Neural cell (in vitro differentiated cells): ENCODE measurements around the gene ARHGAP45.

Source experiments
- EP300 ChIP-seq: fragments of 450-650 bp; conservative IDR thresholded peaks from 2 replicates; pipeline ENCODE4 v1.6.1; 2014; ENCODE audit warnings: antibody characterized with exemption, mild to moderate bottlenecking, moderate library complexity; ENCODE audit not compliant: poor library complexity, severe bottlenecking
- EZH2 ChIP-seq: fragments of 200-600, 300-800 bp; shearing (Covaris generic), sonication (generic); IDR thresholded peaks from 2 replicates; pipeline ENCODE4 v1.6.1; 2014; ENCODE audit warnings: antibody characterized with exemption, low read length, borderline replicate concordance, mild to moderate bottlenecking; ENCODE audit not compliant: insufficient read depth, poor library complexity, severe bottlenecking
- MXI1 ChIP-seq: fragments of 450-650 bp; conservative IDR thresholded peaks from 2 replicates; pipeline ENCODE4 v1.6.1; 2014; ENCODE audit warnings: antibody characterized with exemption, mild to moderate bottlenecking; ENCODE audit not compliant: poor library complexity, severe bottlenecking
- SMC3 ChIP-seq: fragments of 450-650 bp; conservative IDR thresholded peaks from 2 replicates; pipeline ENCODE4 v1.6.1; 2014; ENCODE audit warnings: antibody characterized with exemption, mild to moderate bottlenecking, moderate library complexity; ENCODE audit not compliant: poor library complexity
- TAF1 ChIP-seq: IDR thresholded peaks from 2 replicates; pipeline ENCODE4 v1.6.1; 2012; ENCODE audit warnings: low read depth
- TF ChIP-seq, protein P1 (sequence below): fragments of 450-650 bp; IDR thresholded peaks from 2 replicates; pipeline ENCODE4 v1.5.1; 2014; ENCODE audit warnings: antibody characterized with exemption, mild to moderate bottlenecking, moderate library complexity; ENCODE audit not compliant: poor library complexity, severe bottlenecking

DNA sequence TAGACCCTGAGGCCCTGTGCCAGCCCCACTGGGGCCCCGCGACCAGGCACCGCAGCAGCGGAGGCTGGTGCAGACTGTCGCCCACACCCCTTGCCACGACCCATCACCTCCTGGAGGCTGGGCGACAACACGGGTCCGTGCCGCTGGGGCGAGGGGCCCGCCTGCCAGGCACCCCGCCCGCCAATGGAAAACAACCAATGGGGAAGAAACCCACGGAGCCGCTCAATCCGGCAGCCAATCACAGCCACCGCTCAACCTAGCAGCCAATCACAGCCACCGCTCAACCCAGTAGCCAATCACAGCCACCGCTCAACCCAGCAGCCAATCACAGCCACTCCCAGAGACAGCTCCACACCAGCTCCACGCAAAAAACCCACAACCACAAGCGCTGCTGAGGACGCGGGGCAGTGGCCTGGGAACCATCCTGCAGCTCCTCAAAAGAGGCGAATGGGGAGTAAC, 66.5 kb downstream of the ARHGAP45 start:
- no peak for TF ChIP-seq EZH2
- no peak for TF ChIP-seq EP300
- TF ChIP-seq SMC3: no peak
- TF ChIP-seq, protein P1, sequence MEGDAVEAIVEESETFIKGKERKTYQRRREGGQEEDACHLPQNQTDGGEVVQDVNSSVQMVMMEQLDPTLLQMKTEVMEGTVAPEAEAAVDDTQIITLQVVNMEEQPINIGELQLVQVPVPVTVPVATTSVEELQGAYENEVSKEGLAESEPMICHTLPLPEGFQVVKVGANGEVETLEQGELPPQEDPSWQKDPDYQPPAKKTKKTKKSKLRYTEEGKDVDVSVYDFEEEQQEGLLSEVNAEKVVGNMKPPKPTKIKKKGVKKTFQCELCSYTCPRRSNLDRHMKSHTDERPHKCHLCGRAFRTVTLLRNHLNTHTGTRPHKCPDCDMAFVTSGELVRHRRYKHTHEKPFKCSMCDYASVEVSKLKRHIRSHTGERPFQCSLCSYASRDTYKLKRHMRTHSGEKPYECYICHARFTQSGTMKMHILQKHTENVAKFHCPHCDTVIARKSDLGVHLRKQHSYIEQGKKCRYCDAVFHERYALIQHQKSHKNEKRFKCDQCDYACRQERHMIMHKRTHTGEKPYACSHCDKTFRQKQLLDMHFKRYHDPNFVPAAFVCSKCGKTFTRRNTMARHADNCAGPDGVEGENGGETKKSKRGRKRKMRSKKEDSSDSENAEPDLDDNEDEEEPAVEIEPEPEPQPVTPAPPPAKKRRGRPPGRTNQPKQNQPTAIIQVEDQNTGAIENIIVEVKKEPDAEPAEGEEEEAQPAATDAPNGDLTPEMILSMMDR: no peak
- no peak for TF ChIP-seq TAF1
- no peak for TF ChIP-seq MXI1
